ENCODE data around the gene KIF18A.
A peak's percentile ranks its signal among the peaks of the same experiment; 100 is the strongest.

The KIF18A gene

GRCh38 chr11:28144808-28145207 is 36.9 kb upstream of the KIF18A start:
- TF ChIP-seq SPI1 (IDR thresholded peaks at IDR 0.05; ENCODE audit: borderline replicate concordance, low read depth) = no peak
- TF ChIP-seq REST (IDR thresholded peaks at IDR 0.05; ENCODE audit: insufficient replicate concordance, low read depth) = no peak
- TF ChIP-seq CTCF (IDR thresholded peaks at IDR 0.05; ENCODE audit: insufficient read depth, low read length) = no peak
- TF ChIP-seq GABPA (IDR thresholded peaks at IDR 0.05; ENCODE audit: low read depth) = no peak
- TF ChIP-seq POLR2AphosphoS5 (IDR thresholded peaks at IDR 0.05; ENCODE audit: low read depth) = no peak
- Histone ChIP-seq H3K4me3 (replicated peaks; ENCODE audit: insufficient read depth, low read length) (no peak overlapping the region), H3K27ac (replicated peaks) (no peak overlapping the region), H3K27me3 (ENCODE audit: insufficient read depth, poor library complexity, severe bottlenecking) (no peaks in the 10 kb centered on the region)
- peak in 1 of 2 experiments; percentile 7 for DNase-seq (ENCODE audit: low read depth in 1 of 2, low spot score in 1 of 2)

- no peak for TF ChIP-seq SPI1 (IDR thresholded peaks at IDR 0.05; ENCODE audit: borderline replicate concordance, low read depth)
- no peak for TF ChIP-seq REST (IDR thresholded peaks at IDR 0.05; ENCODE audit: insufficient replicate concordance, low read depth)
- TF ChIP-seq CTCF (IDR thresholded peaks at IDR 0.05; ENCODE audit: insufficient read depth, low read length) = no peak
- no peak for TF ChIP-seq POLR2AphosphoS5 (IDR thresholded peaks at IDR 0.05; ENCODE audit: low read depth)
- no peak for TF ChIP-seq GABPA (IDR thresholded peaks at IDR 0.05; ENCODE audit: low read depth)
- no peak for DNase-seq (ENCODE audit: low read depth in 1 of 2, low spot score in 1 of 2)
- Histone ChIP-seq H3K27ac (replicated peaks) (no peak overlapping the region), H3K4me3 (replicated peaks; ENCODE audit: insufficient read depth, low read length) (no peak overlapping the region), H3K27me3 (ENCODE audit: insufficient read depth, poor library complexity, severe bottlenecking) (no peaks in the 10 kb centered on the region)
Measured at GRCh38 chr11:28142724-28143123, 34.8 kb upstream of the KIF18A start.

- Histone ChIP-seq H3K4me3 (replicated peaks; ENCODE audit: insufficient read depth, low read length) (no peak overlapping the region), H3K27ac (replicated peaks) (no peak overlapping the region), H3K27me3 (ENCODE audit: insufficient read depth, poor library complexity, severe bottlenecking) (no peaks in the 10 kb centered on the region)
- no peak for TF ChIP-seq CTCF (IDR thresholded peaks at IDR 0.05; ENCODE audit: insufficient read depth, low read length)
- no peak for TF ChIP-seq SPI1 (IDR thresholded peaks at IDR 0.05; ENCODE audit: borderline replicate concordance, low read depth)
- TF ChIP-seq GABPA (IDR thresholded peaks at IDR 0.05; ENCODE audit: low read depth) = no peak
- TF ChIP-seq POLR2AphosphoS5 (IDR thresholded peaks at IDR 0.05; ENCODE audit: low read depth) = no peak
- no peak for TF ChIP-seq REST (IDR thresholded peaks at IDR 0.05; ENCODE audit: insufficient replicate concordance, low read depth)
- DNase-seq (ENCODE audit: low read depth in 1 of 2, low spot score in 1 of 2) = no peak
Measured at GRCh38 chr11:28140689-28141455, 32.9 kb upstream of the KIF18A start.
